Kidney (tissue), 14 donors: ENCODE results near the gene CEBPG. TPM values are rescaled to one million over a fixed set of nuclear protein-coding genes. Genes with fewer than 3 reads are reported as not detected.

Experiments
- DNase-seq, 5 donors: peaks; one replicate each; pipeline ENCODE4 v3.0.0-alpha.2; 2013 to 2020
- FAIRE-seq: peaks from 2 replicates; lab custom pipeline; 2012; peaks lifted over from hg19 to GRCh38; lab: Jason Lieb, UNC
- H3K27ac ChIP-seq, 2 donors: one replicate each; pipeline ENCODE4 v1.7.0; 2013; ENCODE audit warnings: low read depth in 2 of 2, low read length in 2 of 2, inconsistent platforms in 1 of 2
- H3K27me3 ChIP-seq: one replicate; pipeline ENCODE4 v1.7.1; 2013; ENCODE audit warnings: low read length, inconsistent platforms; ENCODE audit not compliant: control insufficient read depth, insufficient read depth
- H3K36me3 ChIP-seq, 3 donors: one replicate each; pipeline versions ENCODE4 v1.7.0 to v1.7.1; 2013; ENCODE audit warnings: low read length in 3 of 3, control low read depth in 1 of 3, inconsistent platforms in 1 of 3; ENCODE audit not compliant: insufficient read depth in 3 of 3, control insufficient read depth in 2 of 3
- H3K4me1 ChIP-seq, 3 donors: one replicate each; pipeline versions ENCODE4 v1.7.0 to v1.7.1; 2013; ENCODE audit warnings: low read length in 3 of 3, inconsistent platforms in 1 of 3, low read depth in 1 of 3; ENCODE audit not compliant: control insufficient read depth in 2 of 3, insufficient read depth in 2 of 3
- H3K4me3 ChIP-seq, 3 donors: one replicate each; pipeline versions ENCODE4 v1.7.0 to v1.8.1; 2013; ENCODE audit warnings: low read length in 3 of 3, control low read depth in 1 of 3, inconsistent platforms in 1 of 3
- H3K9ac ChIP-seq, 3 donors: one replicate each; pipeline versions ENCODE4 v1.7.0 to v1.7.1; 2013; ENCODE audit warnings: low read length in 3 of 3, control low read depth in 1 of 3, inconsistent platforms in 1 of 3
- H3K9me3 ChIP-seq, 3 donors: one replicate each; pipeline versions ENCODE4 v1.7.0 to v1.7.1; 2013; ENCODE audit warnings: low read length in 3 of 3, control low read depth in 1 of 3, inconsistent platforms in 1 of 3; ENCODE audit not compliant: control insufficient read depth in 2 of 3, insufficient read depth in 1 of 3
- CTCF ChIP-seq: IDR thresholded peaks from 3 replicates; pipeline ENCODE4 v1.5.1; 2012; ENCODE audit warnings: mild to moderate bottlenecking, moderate library complexity, borderline replicate concordance; ENCODE audit not compliant: insufficient read depth; ENCODE audit errors: extremely low read depth
- intact Hi-C: fragments of 100-400 bp; cut with DNase I; formaldehyde crosslinking; loops from one replicate; pipeline ENCODE4 v1.11.1; 2022
- polyA plus RNA-seq: library from polyadenylated mRNA; stranded (reverse); fragments of 350-450 nt; fragmentation: Illumina TruSeq; extraction: RNeasy Lipid Tissue Mini Kit (QIAGEN cat#74804); gene quantifications from one replicate; pipeline ENCODE4 v1.2.3, GENCODE V29; 2014; ENCODE audit warnings: low read depth, low replicate concordance; ENCODE audit not compliant: insufficient read depth
- total RNA-seq: library from RNA; stranded (reverse); fragmentation: NEBNext Ultra II Directional; extraction: Animal tissue kit (Norgen Biotek cat#: 25700); gene quantifications from one replicate; pipeline ENCODE4 v1.2.1, GENCODE V29; 2021
- donor health status: control.
- donor health status: control.
- donor health status: control.
- donor health status: control.
- donor health status: control.
- donor health status: DM: yes; HTN: yes; CAD: no.
- donor health status: Normal renal cell carcinoma (clear cell type).

Gene CEBPG
- total and polyA plus RNA-seq, 2 donors from 2014 or later: 13.0 to 22.4 TPM

DNA sequence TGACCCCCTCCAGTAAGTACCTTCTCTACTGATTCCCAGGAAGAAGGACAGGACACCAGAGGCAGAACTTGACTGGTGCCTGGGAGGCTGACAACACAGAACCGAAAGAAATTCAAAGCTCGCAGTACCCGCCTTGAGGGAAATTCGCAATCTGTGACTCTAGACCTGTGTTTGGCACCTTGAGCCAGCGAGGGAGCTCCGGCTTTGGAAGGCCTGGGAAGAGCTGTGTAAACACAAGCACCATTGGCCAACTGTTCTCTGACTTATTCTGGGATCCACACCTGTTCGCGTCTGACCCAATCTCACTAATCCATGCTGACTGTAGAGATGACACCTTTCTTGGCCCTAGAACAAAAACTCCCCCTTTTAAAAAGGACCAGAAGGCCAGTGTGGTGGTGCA lies 50.7 kb downstream of the CEBPG start:
- no peak for TF ChIP-seq CTCF
- intact Hi-C loops: no loop called here

DNA sequence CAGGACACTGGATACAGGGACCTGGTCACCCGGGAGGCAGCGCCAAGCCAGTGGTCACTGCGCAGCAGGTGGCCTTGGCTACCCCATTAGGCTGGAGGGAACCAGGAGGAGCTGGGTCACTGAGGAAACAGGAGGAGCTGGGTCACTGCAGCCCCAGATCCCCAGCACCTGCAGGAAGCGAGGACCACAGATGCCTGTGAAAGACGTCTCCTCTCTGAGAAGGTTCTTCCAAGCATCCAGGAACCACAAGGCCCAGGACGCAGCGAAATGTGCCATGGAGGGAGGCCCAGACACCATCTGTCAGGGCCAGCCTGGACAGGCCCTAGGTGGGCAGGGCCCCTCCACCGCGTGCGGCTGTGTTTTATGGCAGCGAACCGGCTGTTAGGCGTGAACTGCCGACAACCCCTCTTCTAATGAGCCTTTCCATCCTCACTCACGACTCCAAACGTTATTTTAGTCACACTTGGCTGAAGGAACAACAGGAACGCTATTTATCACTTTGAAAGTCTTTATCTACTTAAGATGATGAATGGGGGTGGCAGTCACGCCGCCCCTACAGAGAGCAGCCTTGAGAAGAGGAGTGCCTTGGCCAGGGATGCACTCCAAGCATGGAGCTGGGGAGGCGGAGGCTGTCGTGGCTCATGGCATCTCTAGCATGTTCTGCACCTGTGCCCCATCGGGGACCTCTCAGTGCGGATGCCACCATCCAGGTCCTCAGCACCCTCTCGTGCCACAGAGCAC lies 53.3 kb downstream of the CEBPG start:
- no peak overlapping the region for H3K9ac ChIP-seq
- no peaks in the 10 kb centered on the region for H3K4me1 ChIP-seq
- no peak overlapping the region for H3K27ac ChIP-seq
- no peaks in the 10 kb centered on the region for H3K36me3 ChIP-seq
- DNase-seq: peak; percentile 51 to 89 (median 82)
- no peak for FAIRE-seq
- no peak for TF ChIP-seq CTCF
- no peaks in the 10 kb centered on the region for H3K27me3 ChIP-seq
- H3K9me3 ChIP-seq: no peaks in the 10 kb centered on the region
- H3K4me3 ChIP-seq: no peak overlapping the region
- intact Hi-C loops: no loop called here

More for the DNA sequence above, 50.7 kb downstream of the CEBPG start:
- no peak overlapping the region for H3K4me3 ChIP-seq
- no peak for FAIRE-seq
- no peaks in the 10 kb centered on the region for H3K9me3 ChIP-seq
- no peaks in the 10 kb centered on the region for H3K36me3 ChIP-seq
- H3K27ac ChIP-seq: no peak overlapping the region
- H3K4me1 ChIP-seq: no peaks in the 10 kb centered on the region
- no peak overlapping the region for H3K9ac ChIP-seq
- DNase-seq: peak in 1 of 5 donors; percentile 21
- H3K27me3 ChIP-seq: no peaks in the 10 kb centered on the region

- TF ChIP-seq CTCF: no peak
- Histone ChIP-seq H3K9me3 (no peaks in the 10 kb centered on the region), H3K4me1 (no peaks in the 10 kb centered on the region), H3K9ac (no peak overlapping the region), H3K4me3 (no peak overlapping the region), H3K27ac (no peak overlapping the region), H3K27me3 (no peaks in the 10 kb centered on the region), H3K36me3 (no peaks in the 10 kb centered on the region)
- FAIRE-seq: no peak
- intact Hi-C loops: no loop called here
- DNase-seq: peak in 1 of 5 donors; percentile 54
These were observed 54.5 kb downstream of the CEBPG start for GRCh38 chr19:33427801-33428626.
